Pancreas (tissue), 10 donors: Measurements from ENCODE around the gene CHST14. TPM values are rescaled to one million over a fixed set of nuclear protein-coding genes. Genes with fewer than 3 reads are reported as not detected.

Source experiments
- ATAC-seq, 4 donors: fragments of 200-7000 bp; cut with Tn5 transposase; one replicate each; pipeline versions ENCODE4 v1.8.0 to v1.9.1; 2020; ENCODE audit warnings: mild to moderate bottlenecking in 4 of 4, moderate library complexity in 4 of 4
- DNase-seq, 6 donors: peaks; one replicate each; pipeline ENCODE4 v3.0.0-alpha.2; 2020
- FAIRE-seq: peaks from 2 replicates; lab custom pipeline; 2012; peaks lifted over from hg19 to GRCh38; lab: Jason Lieb, UNC
- H3K27ac ChIP-seq, 4 donors: fragments of 200-600 bp; sonication (generic); 1 replicate in 3 of 4; 2 replicates in 1 of 4; pipeline versions ENCODE4 v1.5.0 to v1.8.0; 2020
- H3K27me3 ChIP-seq, 4 donors: fragments of 200-600 bp; one replicate each; pipeline ENCODE4 v1.8.0; 2021
- H3K36me3 ChIP-seq, 3 donors: fragments of 200-600 bp; sonication (generic) in 1 of 3; one replicate each; pipeline versions ENCODE4 v1.5.0 to v1.8.0; 2020 to 2021
- H3K4me1 ChIP-seq, 3 donors: fragments of 200-600 bp; one replicate each; pipeline ENCODE4 v1.8.0; 2021
- H3K4me3 ChIP-seq, 4 donors: fragments of 200-600 bp; sonication (generic) in 2 of 4; one replicate each; pipeline versions ENCODE4 v1.5.0 to v1.8.0; 2020 to 2021
- H3K9me3 ChIP-seq, 4 donors: fragments of 200-600 bp; one replicate each; pipeline ENCODE4 v1.8.0; 2021
- WGBS, 2 donors: extraction: QIAGEN DNeasy Blood & Tissue Kit; methylation state at CpG; one replicate each; pipeline ENCODE4 v1.1.7; 2013; 5-methylcytosine and 5-hydroxymethylcytosine counted together
- intact Hi-C, 3 donors: fragments of 100-400 bp; cut with DNase I; formaldehyde crosslinking; loops; one replicate each; pipeline versions ENCODE4 v1.11.1 to v1.14.2; 2022
- polyA plus RNA-seq, 2 donors: library from polyadenylated mRNA; stranded (reverse); fragments of 200-250 nt; gene quantifications; one replicate each; pipeline ENCODE4 v1.2.3, GENCODE V29; 2013
- total RNA-seq, 6 donors: library from RNA; stranded (reverse); fragmentation: NEBNext Ultra II Directional in 4 of 6; extraction: Animal tissue kit (Norgen Biotek cat#: 25700) in 4 of 6; gene quantifications; one replicate each; pipeline versions ENCODE4 v1.2.1 to v1.2.4, GENCODE V29; 2021 to 2023
- TF ChIP-seq, protein P1 (sequence below), 4 donors: fragments of 200-600 bp; sonication (generic) in 3 of 4; IDR thresholded peaks; one replicate each; pipeline versions ENCODE4 v1.5.0 to v1.8.0; 2021; ENCODE audit warnings: antibody characterized with exemption in 4 of 4
- donor health status: healthy with polysubstance abuse.
- donor health status: DM: no; HTN: no; CAD: no; lungs with moderate emphysema.
- donor health status: DM: no; HTN: no; CAD: no.
- donor health status: control.
- donor health status: control.
- donor health status: Bipolar disorder and iron deficiency.
- donor health status: DM: yes; HTN: yes; CAD: no.
- donor health status: DM: no; HTN: no; CAD: no.
- donor health status: DM: no; HTN: no; CAD: no.
- donor health status: DM: yes; HTN: yes; CAD: no.

CHST14 gene
- total and polyA plus RNA-seq, 8 donors = 3.1 to 8.9 (median 4.3) TPM

DNA sequence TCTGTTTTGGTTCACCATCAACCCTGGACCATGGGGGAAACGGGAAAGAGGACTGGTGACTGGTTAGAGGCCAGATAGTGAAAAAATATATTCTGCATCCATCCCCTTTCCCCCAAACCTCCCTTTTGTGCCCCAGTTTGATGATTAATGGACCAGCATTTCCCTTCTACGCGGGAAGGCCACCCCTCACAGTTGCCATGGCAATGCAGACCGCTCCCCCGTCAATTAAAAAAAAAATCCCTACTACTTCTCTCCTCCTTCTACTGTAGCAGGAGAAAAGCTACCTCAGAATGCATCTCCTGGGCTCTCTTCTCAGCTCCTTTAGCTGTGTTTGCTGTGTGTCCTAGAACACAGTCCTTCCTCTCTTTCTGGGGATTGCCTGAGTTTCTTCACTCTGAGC is 26.0 kb upstream of the CHST14 start:
- FAIRE-seq = no peak
- H3K4me1 ChIP-seq = peaks cover 0 to 20% (median 7%) of the 10 kb centered on the region in 3 donors
- WGBS, 2 donors = 77 to 85% methylated on average over 5 of the region's 5 CpGs

DNA sequence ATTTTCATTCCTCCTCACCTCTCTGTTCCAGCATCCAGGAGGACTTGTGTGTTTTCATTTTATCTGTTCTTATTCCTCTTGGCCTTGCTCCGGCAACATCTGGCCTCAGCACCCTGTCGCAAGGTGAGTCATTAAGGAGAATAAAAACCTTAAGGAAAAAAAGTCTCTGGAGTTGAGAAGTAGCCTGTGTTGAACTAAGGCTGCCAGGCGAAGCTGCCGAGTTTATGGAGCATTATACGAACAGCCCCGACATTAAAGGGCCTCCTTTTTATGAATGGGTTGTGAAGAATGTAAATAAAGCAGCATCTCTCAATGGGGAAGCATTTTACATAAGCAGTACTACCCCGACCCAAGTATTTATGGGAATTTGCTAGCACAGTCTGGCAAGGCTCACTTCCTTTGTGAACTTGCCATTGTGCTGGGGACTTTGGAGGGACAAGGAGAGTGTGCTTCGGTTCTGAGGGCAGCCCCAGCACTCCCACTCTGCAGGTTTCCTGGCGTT is 25.3 kb upstream of the CHST14 start:
- no peaks in the 10 kb centered on the region for H3K36me3 ChIP-seq
- H3K4me1 ChIP-seq = peaks cover 0 to 20% (median 7%) of the 10 kb centered on the region in 3 donors
- DNase-seq (no peak), FAIRE-seq (no peak), ATAC-seq (no peak)
- no peaks in the 10 kb centered on the region for H3K9me3 ChIP-seq
- TF ChIP-seq, protein P1, sequence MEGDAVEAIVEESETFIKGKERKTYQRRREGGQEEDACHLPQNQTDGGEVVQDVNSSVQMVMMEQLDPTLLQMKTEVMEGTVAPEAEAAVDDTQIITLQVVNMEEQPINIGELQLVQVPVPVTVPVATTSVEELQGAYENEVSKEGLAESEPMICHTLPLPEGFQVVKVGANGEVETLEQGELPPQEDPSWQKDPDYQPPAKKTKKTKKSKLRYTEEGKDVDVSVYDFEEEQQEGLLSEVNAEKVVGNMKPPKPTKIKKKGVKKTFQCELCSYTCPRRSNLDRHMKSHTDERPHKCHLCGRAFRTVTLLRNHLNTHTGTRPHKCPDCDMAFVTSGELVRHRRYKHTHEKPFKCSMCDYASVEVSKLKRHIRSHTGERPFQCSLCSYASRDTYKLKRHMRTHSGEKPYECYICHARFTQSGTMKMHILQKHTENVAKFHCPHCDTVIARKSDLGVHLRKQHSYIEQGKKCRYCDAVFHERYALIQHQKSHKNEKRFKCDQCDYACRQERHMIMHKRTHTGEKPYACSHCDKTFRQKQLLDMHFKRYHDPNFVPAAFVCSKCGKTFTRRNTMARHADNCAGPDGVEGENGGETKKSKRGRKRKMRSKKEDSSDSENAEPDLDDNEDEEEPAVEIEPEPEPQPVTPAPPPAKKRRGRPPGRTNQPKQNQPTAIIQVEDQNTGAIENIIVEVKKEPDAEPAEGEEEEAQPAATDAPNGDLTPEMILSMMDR (IDR thresholded peaks at IDR 0.05) = no peak
- no peak overlapping the region for H3K4me3 ChIP-seq
- no peaks in the 10 kb centered on the region for H3K27me3 ChIP-seq
- H3K27ac ChIP-seq = no peak overlapping the region
- 48 to 58% methylated on average over 9 of the region's 9 CpGs for WGBS, 2 donors
- intact Hi-C loops = no loop called here

More for the DNA sequence above, 26.0 kb upstream of the CHST14 start:
- Histone ChIP-seq H3K27ac (no peak overlapping the region), H3K4me3 (no peak overlapping the region), H3K36me3 (no peaks in the 10 kb centered on the region), H3K27me3 (no peaks in the 10 kb centered on the region), H3K9me3 (no peaks in the 10 kb centered on the region)
- DNase-seq (no peak), ATAC-seq (no peak)
- TF ChIP-seq, protein P1 (IDR thresholded peaks at IDR 0.05) = no peak
- intact Hi-C loops = no loop called here

DNA sequence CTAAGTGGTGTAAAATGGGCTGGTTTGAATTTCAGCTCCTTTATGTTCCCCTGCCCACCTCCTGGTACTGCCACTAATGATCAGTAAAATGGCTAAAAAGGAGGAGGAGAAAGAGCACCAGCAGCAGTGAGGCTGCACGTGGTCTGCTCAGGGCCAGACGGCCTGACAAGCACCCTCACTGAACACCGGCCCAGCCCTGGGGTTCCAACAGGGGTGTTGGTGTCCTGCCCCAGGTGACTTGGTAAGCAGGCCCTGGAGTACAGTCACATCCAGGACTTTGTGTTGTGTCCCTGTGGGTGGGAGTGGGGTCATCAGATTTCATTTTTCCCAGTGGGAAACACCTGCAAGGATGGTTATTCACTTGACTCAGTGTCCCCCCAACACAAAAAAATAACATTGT is 24.6 kb upstream of the CHST14 start:
- Histone ChIP-seq H3K27ac (no peak overlapping the region), H3K27me3 (no peaks in the 10 kb centered on the region), H3K9me3 (no peaks in the 10 kb centered on the region), H3K36me3 (no peaks in the 10 kb centered on the region), H3K4me1 (peaks cover 0 to 20% (median 7%) of the 10 kb centered on the region in 3 donors), H3K4me3 (no peak overlapping the region)
- TF ChIP-seq, protein P1 (IDR thresholded peaks at IDR 0.05) = no peak
- WGBS, 2 donors = 71 to 79% methylated on average over 3 of the region's 3 CpGs
- intact Hi-C loops = no loop called here
- ATAC-seq (no peak), FAIRE-seq (no peak), DNase-seq (no peak)

DNA sequence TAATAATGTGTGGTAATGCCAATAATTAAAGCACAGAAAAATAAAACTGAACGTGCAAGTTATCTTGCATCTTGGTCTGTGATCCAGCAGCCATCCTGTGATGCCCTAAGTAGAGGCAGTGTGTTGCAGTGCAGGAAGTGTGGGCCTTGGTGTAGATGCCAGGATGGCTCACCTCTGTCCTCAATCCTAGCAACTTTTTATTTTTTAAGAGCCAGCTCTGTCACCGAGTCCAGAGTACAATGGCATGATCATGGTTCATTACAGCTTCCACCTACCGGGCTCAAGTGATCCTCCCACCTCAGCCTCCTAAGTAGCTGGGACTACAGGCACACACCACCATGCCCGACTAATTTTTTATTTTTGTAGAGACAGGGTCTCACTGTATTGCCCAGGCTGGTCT is 22.4 kb upstream of the CHST14 start:
- H3K4me3 ChIP-seq = no peak overlapping the region
- TF ChIP-seq, protein P1 (IDR thresholded peaks at IDR 0.05) = no peak
- no peaks in the 10 kb centered on the region for H3K9me3 ChIP-seq
- DNase-seq = no peak
- no peaks in the 10 kb centered on the region for H3K27me3 ChIP-seq
- no peak for ATAC-seq
- FAIRE-seq = no peak
- 94 to 97% methylated on average over 4 of the region's 4 CpGs for WGBS, 2 donors
- no peaks in the 10 kb centered on the region for H3K36me3 ChIP-seq
- peaks cover 0 to 11% (median 0%) of the 10 kb centered on the region in 3 donors for H3K4me1 ChIP-seq
- no peak overlapping the region for H3K27ac ChIP-seq
- intact Hi-C loops = no loop called here

DNA sequence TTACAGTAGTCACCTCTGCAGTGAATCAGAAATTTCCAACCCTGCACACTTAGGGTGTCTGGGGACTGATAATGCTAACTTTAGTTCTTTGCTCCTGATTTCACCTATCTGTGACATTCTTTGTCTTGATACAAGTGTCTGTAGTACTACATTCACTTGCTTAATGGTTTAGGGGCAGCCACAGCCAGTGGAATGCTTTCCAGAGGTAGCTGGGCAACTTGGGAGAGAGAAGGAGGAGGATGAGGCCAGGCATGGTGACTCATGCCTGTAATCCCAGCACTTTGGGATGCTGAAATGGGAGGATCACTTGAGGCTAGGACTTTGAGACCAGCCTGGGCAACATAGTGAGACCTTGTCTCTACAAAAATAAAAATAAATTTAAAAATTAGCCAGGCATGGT is 21.5 kb upstream of the CHST14 start:
- H3K9me3 ChIP-seq = no peaks in the 10 kb centered on the region
- FAIRE-seq = no peak
- H3K27me3 ChIP-seq = no peaks in the 10 kb centered on the region
- H3K4me3 ChIP-seq = no peak overlapping the region
- H3K4me1 ChIP-seq = peaks cover 0 to 6% (median 0%) of the 10 kb centered on the region in 3 donors
- DNase-seq = no peak
- no peaks in the 10 kb centered on the region for H3K36me3 ChIP-seq
- no peak for ATAC-seq
- H3K27ac ChIP-seq = no peak overlapping the region
- intact Hi-C loops = no loop called here
- TF ChIP-seq, protein P1 (IDR thresholded peaks at IDR 0.05) = no peak
